GM18508 (cell line): ENCODE data around the gene YWHAE.
"Not testable (repeated sequence)": the region's sequence is repeated elsewhere in the genome, so short reads cannot be mapped to it uniquely, and the experiment has no call there.

Experiments
- ATAC-seq: cut with Tn5 transposase; IDR thresholded peaks from one replicate; pipeline ENCODE4 v1.9.1; 2021; ENCODE audit warnings: moderate number of reproducible peaks; ENCODE audit not compliant: insufficient read depth, unreplicated experiment

YWHAE gene

GRCh38 chr17:1375615-1376014 lies 24.4 kb downstream of the YWHAE start:
- ATAC-seq: no peak

DNA sequence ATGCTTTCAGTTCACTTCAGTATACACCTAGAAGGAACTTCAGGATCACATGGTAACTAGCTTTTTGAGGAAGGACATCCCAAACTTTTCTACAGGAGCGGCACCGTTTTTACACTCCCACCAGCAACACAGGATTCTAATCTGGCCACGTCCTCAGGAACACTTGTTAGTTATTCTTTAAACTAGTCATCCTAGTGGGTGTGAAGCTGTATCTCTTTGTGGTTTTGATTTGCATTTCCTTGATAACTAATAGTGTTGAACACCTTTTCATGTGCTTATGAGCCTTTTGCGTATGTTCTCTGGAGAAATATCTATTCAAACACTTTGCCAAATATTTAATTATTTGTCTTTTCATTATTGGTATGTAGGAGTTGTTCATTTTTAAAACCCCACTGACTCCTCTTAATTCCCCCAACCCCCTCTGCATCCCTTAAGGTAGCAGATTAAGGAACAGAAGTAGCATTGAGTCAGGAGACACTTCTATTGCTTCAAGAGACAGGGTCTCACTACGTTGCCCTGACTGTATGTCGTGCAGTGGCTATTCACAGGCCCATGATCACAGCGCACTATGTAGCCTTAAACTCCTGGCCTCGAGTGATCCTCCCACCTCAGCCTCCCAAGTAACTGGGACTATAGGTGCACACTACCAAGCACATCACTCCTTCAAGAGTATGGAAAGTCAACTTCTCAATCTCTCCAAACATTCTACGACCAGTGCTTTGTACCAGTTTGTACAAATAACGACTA lies 25.4 kb downstream of the YWHAE start:
- ATAC-seq: no peak

GRCh38 chr17:1373707-1374237 lies 26.2 kb downstream of the YWHAE start:
- no peak for ATAC-seq

DNA sequence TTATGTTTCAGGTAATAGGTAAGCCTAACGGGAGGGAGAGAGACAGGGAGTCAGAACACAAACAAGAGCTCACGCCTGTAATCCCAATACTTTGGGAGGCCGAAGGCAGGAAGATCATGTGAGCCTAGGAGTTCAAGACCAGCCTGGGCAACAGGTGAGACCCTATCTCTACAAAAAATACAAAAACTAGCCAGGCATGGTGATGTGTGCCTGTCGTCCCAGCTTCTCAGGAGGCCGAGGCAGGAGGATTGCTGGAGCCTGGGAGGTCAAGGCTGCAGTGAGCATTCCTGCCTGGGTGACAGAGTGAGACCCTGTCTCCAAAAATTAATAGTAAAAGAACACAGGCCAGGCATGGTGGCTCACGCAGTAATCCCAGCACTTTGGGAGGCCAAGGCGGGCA lies 27.4 kb downstream of the YWHAE start:
- ATAC-seq: no peak

DNA sequence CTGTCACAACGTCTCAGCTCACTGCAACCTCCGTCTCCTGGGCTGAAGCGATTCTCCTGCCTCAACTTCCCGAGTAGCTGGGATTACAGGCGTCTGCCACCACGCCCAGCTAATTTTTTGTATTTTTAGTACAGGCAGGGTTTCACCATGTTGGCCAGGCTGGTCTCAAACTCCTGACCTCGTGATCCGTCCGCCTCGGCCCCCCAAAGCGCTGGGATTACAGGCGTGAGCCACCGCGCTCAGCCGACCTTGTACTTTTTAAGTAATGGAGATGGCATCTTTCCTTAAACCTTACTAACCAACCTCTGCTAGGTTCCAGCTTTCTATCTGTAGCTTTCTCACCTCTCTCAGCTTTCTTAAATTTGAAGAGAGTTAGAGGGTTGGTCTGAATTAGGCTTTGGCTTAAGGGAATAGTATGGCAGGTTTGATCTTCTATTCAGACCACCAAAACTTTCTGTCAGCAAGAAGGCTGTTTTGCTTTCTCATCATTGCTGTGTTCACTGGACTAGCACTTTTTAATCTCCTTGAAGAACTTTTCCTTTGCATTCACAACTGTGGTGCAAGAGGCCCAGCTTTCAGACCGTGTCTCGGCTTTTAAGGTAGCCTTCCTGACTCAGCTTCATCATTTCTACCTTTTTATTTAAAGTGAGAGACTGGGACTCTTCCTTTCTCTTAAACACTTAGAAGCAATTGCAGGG lies 28.0 kb downstream of the YWHAE start:
- ATAC-seq: no peak

DNA sequence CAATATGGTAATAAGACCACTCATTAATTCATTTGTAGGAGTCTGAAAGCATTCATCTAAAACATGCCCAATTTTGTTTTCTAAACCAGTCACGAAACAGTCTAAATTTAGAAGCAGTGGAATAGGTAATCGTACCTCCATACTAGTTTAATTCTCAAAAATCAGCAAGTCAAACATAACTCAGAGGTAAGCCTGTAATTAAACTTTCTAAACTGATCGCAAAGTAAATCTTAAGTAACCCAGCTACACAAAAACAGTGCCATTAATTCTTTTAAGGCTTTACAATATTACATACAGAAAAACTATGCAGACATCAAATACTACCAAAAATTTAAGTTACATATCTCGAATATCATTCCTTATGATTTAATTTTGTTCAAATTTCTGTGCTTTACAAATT lies 31.4 kb downstream of the YWHAE start:
- no peak for ATAC-seq

- ATAC-seq: no peak
Observed at GRCh38 chr17:1367351-1367745, 32.7 kb downstream of the YWHAE start.

GRCh38 chr17:1366234-1366633 lies 33.8 kb downstream of the YWHAE start:
- ATAC-seq: no peak

DNA sequence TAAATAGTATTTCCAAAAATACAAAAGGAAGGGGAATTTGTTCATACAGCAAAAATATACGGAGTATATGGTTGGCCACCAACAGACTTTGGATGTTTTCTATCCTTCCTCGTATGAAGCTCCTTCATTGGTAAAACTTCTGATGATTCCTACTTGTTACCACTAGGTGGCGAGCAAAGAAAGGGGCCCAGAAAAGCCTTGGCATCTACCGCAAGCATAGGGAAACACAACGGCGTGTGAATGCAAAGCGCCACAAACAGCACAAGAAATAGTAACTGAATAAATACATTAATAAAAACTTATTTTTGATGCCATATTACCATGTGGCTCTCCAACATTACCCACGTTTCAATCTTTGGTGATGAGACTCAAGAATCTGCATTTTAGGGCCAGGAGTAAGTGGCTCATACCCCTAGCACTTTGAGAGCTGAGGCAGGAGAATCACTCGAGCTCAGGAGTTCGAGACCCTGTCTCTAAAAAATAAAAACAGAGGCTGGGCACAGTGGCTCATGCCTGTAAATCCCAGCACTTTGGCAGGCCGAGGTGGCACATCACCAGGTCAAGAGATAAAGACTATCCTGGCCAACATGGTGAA lies 34.5 kb downstream of the YWHAE start:
- ATAC-seq: no peak

DNA sequence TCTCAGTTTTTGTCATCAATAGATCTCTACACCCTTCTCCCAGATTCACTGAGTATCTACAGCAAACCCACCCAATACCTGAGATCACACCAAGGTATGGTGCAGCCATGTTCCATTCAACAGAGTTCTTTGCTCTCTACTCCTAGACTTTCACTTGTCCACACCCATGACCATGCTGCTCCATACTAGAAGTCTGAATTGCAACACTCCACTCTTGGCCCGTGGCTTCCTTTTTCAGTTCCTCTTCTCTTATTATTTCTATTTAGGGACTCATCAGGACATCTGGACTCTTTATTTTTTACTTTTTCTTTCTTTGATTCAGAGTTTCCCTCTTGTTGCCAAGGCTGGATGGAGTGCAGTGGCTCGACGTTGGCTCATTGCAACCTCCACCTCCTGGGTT lies 37.1 kb downstream of the YWHAE start:
- no peak for ATAC-seq

DNA sequence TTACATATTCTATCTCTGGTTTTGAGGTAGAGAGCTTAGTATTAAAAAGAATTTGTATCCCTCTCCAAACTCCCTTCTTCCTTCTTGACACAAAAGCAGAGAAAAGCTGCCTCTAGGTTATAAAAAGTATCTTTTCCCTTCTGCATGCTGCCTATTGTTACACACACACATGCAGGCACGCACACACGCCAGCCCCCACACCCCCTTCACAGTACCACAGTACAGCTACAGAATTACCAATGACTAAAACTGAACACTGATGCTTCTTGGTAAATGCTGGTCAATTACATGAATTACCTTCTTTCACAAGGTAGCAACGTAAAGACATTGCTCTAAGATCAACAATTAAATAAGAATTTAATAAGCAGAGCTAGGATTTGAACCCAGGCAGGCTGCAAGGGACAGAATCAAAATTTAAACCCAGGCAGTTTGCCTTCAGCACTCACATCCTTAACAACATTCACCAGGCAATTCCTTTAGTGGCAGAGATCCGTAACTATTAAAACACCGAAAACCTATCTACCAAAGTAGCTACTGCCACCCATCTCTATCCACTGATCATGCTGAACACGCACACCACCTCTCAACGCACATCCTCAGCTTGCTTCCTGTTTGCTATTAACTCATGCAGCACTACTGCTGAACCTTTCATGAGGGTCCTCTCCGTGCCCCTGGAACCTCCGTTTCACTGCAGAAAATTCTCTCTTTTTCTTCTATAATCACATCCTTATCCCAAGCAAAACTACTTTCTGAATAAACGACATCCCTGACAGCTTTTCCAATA lies 37.8 kb downstream of the YWHAE start:
- no peak for ATAC-seq

- no peak for ATAC-seq
Observed at GRCh38 chr17:1360975-1361374, 39.0 kb downstream of the YWHAE start.

- not testable (repeated sequence) for ATAC-seq
Observed at GRCh38 chr17:1360315-1360714, 39.7 kb downstream of the YWHAE start.

DNA sequence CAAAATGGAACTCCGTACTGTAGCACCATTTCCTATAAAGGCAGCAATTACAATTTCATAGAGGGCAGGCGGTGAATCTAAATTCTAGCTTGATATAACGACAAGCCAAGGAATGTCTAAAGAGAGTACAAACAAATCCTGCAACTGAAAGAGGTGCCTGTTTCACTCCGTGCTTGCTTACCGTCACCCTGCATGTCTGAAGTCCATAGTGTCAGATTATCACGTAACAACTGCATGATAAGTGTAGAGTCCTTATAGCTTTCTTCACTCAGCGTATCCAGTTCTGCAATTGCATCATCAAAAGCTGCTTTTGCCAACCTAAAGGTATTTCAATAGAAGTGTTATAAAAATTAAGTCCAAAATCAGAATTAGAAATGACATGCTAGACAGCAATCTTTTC lies 46.0 kb downstream of the YWHAE start:
- no peak for ATAC-seq

GRCh38 chr17:1352530-1352929 lies 47.5 kb downstream of the YWHAE start:
- ATAC-seq: not testable (repeated sequence)

DNA sequence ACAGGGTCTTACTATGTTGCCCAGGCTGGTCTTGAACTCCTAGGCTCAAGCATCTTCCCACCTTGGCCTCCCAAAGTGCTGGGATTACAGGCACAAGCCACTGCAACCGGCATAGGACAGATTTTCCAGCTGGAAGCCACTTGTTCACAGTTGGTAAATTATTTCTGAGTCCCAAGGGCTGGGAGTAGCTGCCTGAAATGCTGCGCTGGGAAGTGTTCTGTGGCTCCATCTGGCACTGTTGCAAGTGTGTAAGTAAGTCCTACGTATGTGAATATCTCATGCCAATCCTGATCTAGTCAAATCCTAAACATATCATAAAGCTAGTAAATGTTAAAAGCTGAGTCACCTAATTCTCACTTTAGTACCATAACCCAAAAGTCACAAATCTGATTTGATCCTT lies 48.1 kb downstream of the YWHAE start:
- no peak for ATAC-seq

- no peak for ATAC-seq
Observed at GRCh38 chr17:1351275-1351674, 48.7 kb downstream of the YWHAE start.

- ATAC-seq: no peak
Observed at GRCh38 chr17:1347589-1348323, 52.3 kb downstream of the YWHAE start.

DNA sequence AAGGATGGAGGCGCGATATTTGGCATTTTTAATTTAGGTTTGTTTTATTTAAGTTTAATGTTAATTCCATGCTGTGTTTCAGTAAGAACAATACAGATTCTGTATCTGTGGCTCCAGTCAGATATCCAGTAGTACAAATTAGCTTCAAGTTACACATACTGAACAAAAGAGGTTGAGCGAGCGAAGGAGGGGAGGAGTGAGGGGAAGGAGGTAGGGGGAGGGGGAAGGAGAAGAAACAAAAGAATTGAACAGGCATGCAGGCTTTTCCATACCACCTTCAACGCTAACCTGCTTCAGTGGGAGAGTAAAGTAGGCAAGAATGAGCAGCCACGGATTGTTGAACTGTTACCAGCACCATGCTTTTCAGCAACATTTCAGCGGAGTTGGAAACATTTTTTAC lies 55.5 kb downstream of the YWHAE start:
- ATAC-seq: no peak

DNA sequence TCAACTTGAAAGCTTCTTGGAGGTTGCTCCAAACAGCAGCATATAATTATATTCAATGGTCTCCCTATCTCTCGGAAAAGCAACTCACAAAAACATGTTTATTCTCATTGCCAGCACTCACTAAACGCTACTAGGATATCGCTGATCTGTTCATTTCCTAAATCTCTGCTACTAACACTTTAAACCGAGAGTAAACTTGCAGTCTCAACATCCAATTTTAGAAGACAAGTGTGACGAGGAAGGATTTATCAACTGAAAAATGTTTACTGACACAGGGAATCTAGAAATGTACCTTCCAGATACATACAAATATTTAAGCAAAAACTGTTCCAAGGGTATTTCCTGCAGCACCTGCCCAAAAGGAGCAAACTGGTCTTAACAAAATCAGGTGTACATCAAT lies 56.5 kb downstream of the YWHAE start:
- ATAC-seq: no peak
